HEK293 (cell line): ENCODE measurements around the gene TAF9B.

Experiments used
- CTCF ChIP-seq: fragments of 450-650 bp; formaldehyde crosslinking; IDR thresholded peaks from 2 replicates; pipeline ENCODE4 v1.5.1; 2016; ENCODE audit warnings: missing biosample characterization, missing genetic modification characterization
- ELK4 ChIP-seq: IDR thresholded peaks from 2 replicates; pipeline ENCODE4 v1.6.1; 2011; ENCODE audit warnings: mild to moderate bottlenecking, low read depth, low read length, borderline replicate concordance
- GLIS1 ChIP-seq: fragments of 450-650 bp; formaldehyde crosslinking; IDR thresholded peaks from 2 replicates; pipeline ENCODE4 v1.5.1; 2016; ENCODE audit warnings: missing biosample characterization, missing genetic modification characterization
- KLF10 ChIP-seq: fragments of 450-650 bp; IDR thresholded peaks from 2 replicates; pipeline ENCODE4 v1.5.1; 2018; ENCODE audit warnings: missing biosample characterization, mild to moderate bottlenecking, missing genetic modification characterization
- KLF17 ChIP-seq: fragments of 450-650 bp; formaldehyde crosslinking; IDR thresholded peaks from 2 replicates; pipeline ENCODE4 v1.5.1; 2016; ENCODE audit warnings: missing biosample characterization, missing genetic modification characterization
- KLF8 ChIP-seq: fragments of 450-650 bp; formaldehyde crosslinking; IDR thresholded peaks from 2 replicates; pipeline ENCODE4 v1.5.1; 2016; ENCODE audit warnings: missing biosample characterization, missing genetic modification characterization
- RBAK ChIP-seq: fragments of 450-650 bp; formaldehyde crosslinking; IDR thresholded peaks from 2 replicates; pipeline ENCODE4 v1.5.1; 2016; ENCODE audit warnings: missing biosample characterization, missing genetic modification characterization
- SALL2 ChIP-seq: fragments of 450-650 bp; formaldehyde crosslinking; IDR thresholded peaks from 2 replicates; pipeline ENCODE4 v1.5.0; 2017; ENCODE audit warnings: missing biosample characterization, mild to moderate bottlenecking, missing genetic modification characterization, borderline replicate concordance
- SP2 ChIP-seq: fragments of 450-650 bp; formaldehyde crosslinking; IDR thresholded peaks from 2 replicates; pipeline ENCODE4 v1.5.1; 2016; ENCODE audit warnings: missing biosample characterization, missing genetic modification characterization
- SP7 ChIP-seq: fragments of 450-650 bp; formaldehyde crosslinking; IDR thresholded peaks from 2 replicates; pipeline ENCODE4 v1.5.1; 2016; ENCODE audit warnings: missing biosample characterization, missing genetic modification characterization
- ZBTB26 ChIP-seq: fragments of 450-650 bp; formaldehyde crosslinking; optimal IDR thresholded peaks from 2 replicates; pipeline ENCODE3; 2016; ENCODE audit warnings: missing biosample characterization, mild to moderate bottlenecking, missing genetic modification characterization
- ZFHX2 ChIP-seq: fragments of 450-650 bp; formaldehyde crosslinking; conservative IDR thresholded peaks from 2 replicates; pipeline ENCODE4 v1.5.1; 2016; ENCODE audit warnings: missing biosample characterization, missing genetic modification characterization
- ZNF184 ChIP-seq: fragments of 450-650 bp; IDR thresholded peaks from 2 replicates; pipeline ENCODE4 v1.5.1; 2018; ENCODE audit warnings: missing biosample characterization, mild to moderate bottlenecking, missing genetic modification characterization
- ZNF248 ChIP-seq: fragments of 450-650 bp; formaldehyde crosslinking; IDR thresholded peaks from 2 replicates; pipeline ENCODE4 v1.5.1; 2017; ENCODE audit warnings: missing biosample characterization, missing genetic modification characterization
- ZNF366 ChIP-seq: fragments of 450-650 bp; formaldehyde crosslinking; conservative IDR thresholded peaks from 2 replicates; pipeline ENCODE4 v1.5.1; 2016; ENCODE audit warnings: missing biosample characterization, missing genetic modification characterization
- ZNF398 ChIP-seq: fragments of 450-650 bp; formaldehyde crosslinking; IDR thresholded peaks from 2 replicates; pipeline ENCODE4 v1.5.1; 2017; ENCODE audit warnings: missing biosample characterization, missing genetic modification characterization
- ZNF473 ChIP-seq: fragments of 450-650 bp; formaldehyde crosslinking; IDR thresholded peaks from 2 replicates; pipeline ENCODE4 v1.5.1; 2017; ENCODE audit warnings: missing biosample characterization, missing genetic modification characterization
- ZNF548 ChIP-seq: fragments of 450-650 bp; formaldehyde crosslinking; IDR thresholded peaks from 2 replicates; pipeline ENCODE4 v1.5.1; 2016; ENCODE audit warnings: missing biosample characterization, missing genetic modification characterization
- ZNF600 ChIP-seq: fragments of 450-650 bp; formaldehyde crosslinking; IDR thresholded peaks from 2 replicates; pipeline ENCODE4 v1.5.1; 2016; ENCODE audit warnings: missing biosample characterization, missing genetic modification characterization
- ZNF624 ChIP-seq: fragments of 450-650 bp; formaldehyde crosslinking; IDR thresholded peaks from 2 replicates; pipeline ENCODE4 v1.5.1; 2017; ENCODE audit warnings: missing biosample characterization, missing genetic modification characterization
- ZNF677 ChIP-seq: fragments of 450-650 bp; IDR thresholded peaks from 2 replicates; pipeline ENCODE4 v1.5.0; 2018; ENCODE audit warnings: missing biosample characterization, mild to moderate bottlenecking, missing genetic modification characterization, moderate library complexity
- ZNF792 ChIP-seq: fragments of 450-650 bp; formaldehyde crosslinking; IDR thresholded peaks from 2 replicates; pipeline ENCODE4 v1.5.1; 2016; ENCODE audit warnings: missing biosample characterization, missing genetic modification characterization

The TAF9B gene

GRCh38 chrX:78139160-78140123 lies at the start of gene TAF9B (continued):
- TF ChIP-seq ZNF548 (tag by site-specific recombination): no peak
- no peak; the same call in 1 of the 2 replicates for TF ChIP-seq KLF8 (tag by site-specific recombination)
- no peak for TF ChIP-seq RBAK (tag by site-specific recombination)
- TF ChIP-seq ZNF366 (tag by site-specific recombination): no peak
- no peak for TF ChIP-seq KLF10
- TF ChIP-seq ZNF473 (tag by site-specific recombination): no peak
- TF ChIP-seq ZNF677 (tag by site-specific recombination): no peak
- no peak for TF ChIP-seq SALL2 (tag by site-specific recombination)
- peak; percentile 50 for TF ChIP-seq ZBTB26 (tag by site-specific recombination)
- TF ChIP-seq ZNF792: no peak
- TF ChIP-seq ZNF398 (tag by site-specific recombination): no peak
- 0 out of 2 replicates have a peak, but pooled peaks have one; percentile 49 for TF ChIP-seq CTCF (tag by site-specific recombination)
- TF ChIP-seq SP7 (tag by site-specific recombination): peak; percentile 34; the same call in 1 of the 2 replicates
- TF ChIP-seq ZNF248: no peak
- 0 out of 2 replicates have a peak, but pooled peaks have one; percentile 40 for TF ChIP-seq KLF17
- 0 out of 2 replicates have a peak, but pooled peaks have one; percentile 21 for TF ChIP-seq ZNF600
- no peak for TF ChIP-seq ZFHX2
- TF ChIP-seq GLIS1 (tag by site-specific recombination): no peak; the same call in 1 of the 2 replicates
- peak; percentile 82 for TF ChIP-seq SP2 (tag by site-specific recombination)
- no peak for TF ChIP-seq ZNF624 (tag by site-specific recombination)
- no peak for TF ChIP-seq ZNF184 (tag by site-specific recombination)
- no peak for TF ChIP-seq ELK4
